Measurements from ENCODE around the gene EEF1AKMT4.

- TF ChIP-seq, protein P1, sequence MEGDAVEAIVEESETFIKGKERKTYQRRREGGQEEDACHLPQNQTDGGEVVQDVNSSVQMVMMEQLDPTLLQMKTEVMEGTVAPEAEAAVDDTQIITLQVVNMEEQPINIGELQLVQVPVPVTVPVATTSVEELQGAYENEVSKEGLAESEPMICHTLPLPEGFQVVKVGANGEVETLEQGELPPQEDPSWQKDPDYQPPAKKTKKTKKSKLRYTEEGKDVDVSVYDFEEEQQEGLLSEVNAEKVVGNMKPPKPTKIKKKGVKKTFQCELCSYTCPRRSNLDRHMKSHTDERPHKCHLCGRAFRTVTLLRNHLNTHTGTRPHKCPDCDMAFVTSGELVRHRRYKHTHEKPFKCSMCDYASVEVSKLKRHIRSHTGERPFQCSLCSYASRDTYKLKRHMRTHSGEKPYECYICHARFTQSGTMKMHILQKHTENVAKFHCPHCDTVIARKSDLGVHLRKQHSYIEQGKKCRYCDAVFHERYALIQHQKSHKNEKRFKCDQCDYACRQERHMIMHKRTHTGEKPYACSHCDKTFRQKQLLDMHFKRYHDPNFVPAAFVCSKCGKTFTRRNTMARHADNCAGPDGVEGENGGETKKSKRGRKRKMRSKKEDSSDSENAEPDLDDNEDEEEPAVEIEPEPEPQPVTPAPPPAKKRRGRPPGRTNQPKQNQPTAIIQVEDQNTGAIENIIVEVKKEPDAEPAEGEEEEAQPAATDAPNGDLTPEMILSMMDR (IDR thresholded peaks at IDR 0.05; ENCODE audit: low read depth, low read length), result peak; percentile 92
- TF ChIP-seq EZH2phosphoT487 (IDR thresholded peaks at IDR 0.05; ENCODE audit: low read depth), result no peak
These were observed 826 bp downstream of the EEF1AKMT4 start for GRCh38 chr3:184250167-184250828.
